ENCODE measurements around the gene NECAP2.
"Not testable (repeated sequence)": the region's sequence is repeated elsewhere in the genome, so short reads cannot be mapped to it uniquely, and the experiment has no call there.

The NECAP2 gene

DNA sequence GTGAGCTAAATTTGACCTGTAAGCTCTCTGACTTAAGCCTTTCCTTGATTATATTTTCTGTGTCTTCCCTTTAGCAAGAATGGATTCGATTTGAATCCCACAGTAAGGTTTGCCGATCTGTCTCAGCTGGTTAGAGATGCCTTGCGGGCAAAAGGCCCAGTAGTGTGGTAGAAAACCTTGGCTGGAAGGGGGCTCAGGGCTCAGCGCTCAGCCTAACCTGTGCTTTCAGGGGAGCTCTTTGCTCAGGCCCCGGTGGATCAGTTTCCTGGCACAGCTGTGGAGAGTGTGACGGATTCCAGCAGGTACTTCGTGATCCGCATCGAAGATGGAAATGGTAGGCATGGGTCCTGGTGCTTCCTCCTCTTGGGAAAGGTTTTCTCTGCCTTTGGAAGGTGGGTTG, 7.1 kb downstream of the NECAP2 start:
- no peak overlapping the region for H3K4me3 ChIP-seq (ENCODE audit: low read depth, low read length)
- TF ChIP-seq, protein P1, sequence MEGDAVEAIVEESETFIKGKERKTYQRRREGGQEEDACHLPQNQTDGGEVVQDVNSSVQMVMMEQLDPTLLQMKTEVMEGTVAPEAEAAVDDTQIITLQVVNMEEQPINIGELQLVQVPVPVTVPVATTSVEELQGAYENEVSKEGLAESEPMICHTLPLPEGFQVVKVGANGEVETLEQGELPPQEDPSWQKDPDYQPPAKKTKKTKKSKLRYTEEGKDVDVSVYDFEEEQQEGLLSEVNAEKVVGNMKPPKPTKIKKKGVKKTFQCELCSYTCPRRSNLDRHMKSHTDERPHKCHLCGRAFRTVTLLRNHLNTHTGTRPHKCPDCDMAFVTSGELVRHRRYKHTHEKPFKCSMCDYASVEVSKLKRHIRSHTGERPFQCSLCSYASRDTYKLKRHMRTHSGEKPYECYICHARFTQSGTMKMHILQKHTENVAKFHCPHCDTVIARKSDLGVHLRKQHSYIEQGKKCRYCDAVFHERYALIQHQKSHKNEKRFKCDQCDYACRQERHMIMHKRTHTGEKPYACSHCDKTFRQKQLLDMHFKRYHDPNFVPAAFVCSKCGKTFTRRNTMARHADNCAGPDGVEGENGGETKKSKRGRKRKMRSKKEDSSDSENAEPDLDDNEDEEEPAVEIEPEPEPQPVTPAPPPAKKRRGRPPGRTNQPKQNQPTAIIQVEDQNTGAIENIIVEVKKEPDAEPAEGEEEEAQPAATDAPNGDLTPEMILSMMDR (conservative IDR thresholded peaks at IDR 0.05; ENCODE audit: low read depth, low read length) = no peak
- no peak for DNase-seq (ENCODE audit: low read depth)

DNA sequence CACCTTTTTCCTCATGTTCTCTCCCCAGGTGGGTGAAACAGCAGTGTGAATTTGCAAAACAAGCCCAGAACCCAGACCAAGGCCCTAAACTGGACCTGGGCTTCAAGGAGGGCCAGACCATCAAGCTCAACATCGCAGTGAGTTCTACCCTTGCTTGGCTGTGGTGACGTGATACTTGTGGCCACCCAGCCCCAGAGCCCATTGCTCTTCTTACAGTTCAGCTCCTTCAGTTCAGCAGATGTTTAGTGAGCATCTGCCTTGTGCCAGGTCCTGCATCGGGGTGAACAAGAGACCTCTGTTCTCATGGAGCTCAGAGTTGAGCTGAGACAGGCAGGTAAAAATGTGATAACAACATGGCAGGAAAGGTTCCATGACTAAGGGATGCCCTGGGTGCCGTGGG, 8.5 kb downstream of the NECAP2 start:
- no peak for DNase-seq (ENCODE audit: low read depth)
- TF ChIP-seq, protein P1 (conservative IDR thresholded peaks at IDR 0.05; ENCODE audit: low read depth, low read length) = no peak

DNA sequence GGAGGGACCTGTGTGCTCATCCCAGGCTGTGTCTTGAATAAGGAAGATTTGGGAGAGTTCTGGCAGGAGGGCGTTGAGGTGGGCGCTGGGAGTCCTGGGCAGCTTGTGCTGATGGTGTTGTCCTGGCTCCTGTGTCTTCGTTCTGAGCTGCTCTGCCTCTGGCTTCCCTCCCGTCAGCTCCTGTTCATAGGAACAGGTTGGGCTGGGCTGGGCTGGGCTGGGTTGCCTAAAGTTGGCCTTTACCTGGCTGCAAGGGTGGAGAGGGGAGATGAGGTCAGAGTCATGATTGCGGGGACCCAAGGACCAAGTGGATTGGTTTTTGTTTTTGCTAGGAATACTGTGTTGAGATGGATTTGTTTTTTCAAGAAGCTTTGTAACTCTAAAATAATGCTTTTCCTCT, 9.1 kb downstream of the NECAP2 start:
- no peak overlapping the region for H3K4me3 ChIP-seq (ENCODE audit: low read depth, low read length)
- TF ChIP-seq, protein P1 (conservative IDR thresholded peaks at IDR 0.05; ENCODE audit: low read depth, low read length) = no peak
- no peak for DNase-seq (ENCODE audit: low read depth)

More for the DNA sequence above, 8.5 kb downstream of the NECAP2 start:
- H3K4me3 ChIP-seq (ENCODE audit: low read depth, low read length) = no peak overlapping the region

DNA sequence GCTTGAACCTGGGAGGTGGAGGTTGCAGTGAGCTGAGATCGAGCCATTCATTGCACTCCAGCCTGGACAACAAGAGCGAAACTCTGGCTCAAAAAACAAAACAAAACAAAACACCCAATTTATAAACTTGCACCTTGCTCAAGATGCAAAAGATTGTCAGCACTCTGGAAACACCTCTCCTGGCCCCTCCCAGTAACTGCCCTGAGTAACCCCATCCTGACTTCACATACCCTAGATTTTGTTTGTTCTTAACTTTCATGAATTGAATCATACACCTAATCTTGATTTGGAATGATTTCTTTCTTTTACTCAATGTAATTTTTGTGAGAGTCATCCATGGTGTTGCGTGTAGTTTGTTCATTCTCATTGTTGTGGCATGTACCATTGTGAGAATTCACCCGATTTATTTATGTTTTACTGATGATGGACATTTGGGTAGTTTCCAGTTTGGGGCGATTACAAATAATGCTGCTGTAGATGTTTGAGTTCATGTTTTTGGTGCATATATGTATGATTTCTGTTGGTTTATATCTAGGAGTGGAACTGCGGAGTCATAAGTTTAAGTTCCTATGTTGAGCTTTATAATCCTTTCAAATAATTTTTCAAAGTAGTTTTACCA, 10.4 kb downstream of the NECAP2 start:
- no peak overlapping the region for H3K4me3 ChIP-seq (ENCODE audit: low read depth, low read length)
- TF ChIP-seq, protein P1 (conservative IDR thresholded peaks at IDR 0.05; ENCODE audit: low read depth, low read length) = no peak
- no peak for DNase-seq (ENCODE audit: low read depth)

DNA sequence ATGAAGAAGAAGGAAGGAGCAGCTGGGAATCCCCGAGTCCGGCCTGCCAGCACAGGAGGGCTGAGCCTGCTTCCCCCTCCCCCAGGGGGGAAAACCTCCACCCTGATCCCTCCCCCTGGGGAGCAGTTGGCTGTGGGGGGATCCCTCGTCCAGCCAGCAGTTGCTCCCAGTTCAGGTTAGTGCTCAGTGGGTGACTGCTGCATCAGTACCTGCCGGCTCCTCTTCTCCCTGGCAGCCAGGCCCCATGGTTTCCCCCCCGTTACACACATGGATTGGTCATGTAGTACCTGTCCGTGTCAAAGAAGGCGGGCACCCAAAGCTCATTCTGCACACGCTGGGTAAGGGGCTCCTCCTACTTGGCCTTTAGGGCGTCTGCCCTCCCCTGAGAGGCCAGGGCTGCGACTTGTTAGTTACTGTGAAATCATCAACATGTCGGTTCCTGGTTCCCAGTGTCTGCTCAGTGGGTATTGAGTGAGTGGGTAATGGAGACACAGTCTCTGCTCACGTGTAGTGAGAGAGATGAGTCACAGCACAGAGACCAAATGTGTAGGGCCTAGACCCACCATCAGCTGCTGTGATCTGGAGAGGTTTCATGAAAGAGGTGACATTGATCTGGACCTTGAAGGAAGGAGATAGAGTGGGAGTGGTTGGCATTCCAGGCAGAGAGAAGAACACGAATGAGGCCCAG, 11.5 kb downstream of the NECAP2 start:
- H3K4me3 ChIP-seq (ENCODE audit: low read depth, low read length) = no peak overlapping the region
- TF ChIP-seq, protein P1 (conservative IDR thresholded peaks at IDR 0.05; ENCODE audit: low read depth, low read length) = no peak
- DNase-seq (ENCODE audit: low read depth) = no peak

DNA sequence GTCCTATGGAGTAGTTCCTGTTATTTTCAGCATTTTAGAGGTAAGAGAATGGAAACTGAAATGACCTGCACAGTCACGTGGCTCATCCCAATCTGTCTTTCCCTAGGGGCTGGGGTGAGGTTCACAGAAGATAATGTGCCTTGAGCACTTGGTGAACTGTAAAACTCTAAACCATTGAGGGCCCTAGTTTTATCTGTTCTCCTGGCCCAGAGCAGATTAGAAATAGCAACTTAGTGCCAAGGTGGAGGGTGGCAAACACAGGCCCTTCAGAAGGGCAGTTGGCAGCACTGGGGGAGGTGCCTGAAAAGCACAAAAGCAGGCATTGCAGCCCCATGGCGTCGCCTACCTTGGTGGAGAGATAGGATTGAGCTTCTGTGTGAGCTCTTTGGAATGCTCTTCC, 14.4 kb downstream of the NECAP2 start:
- not testable (repeated sequence) for DNase-seq (ENCODE audit: low read depth); H3K4me3 ChIP-seq (ENCODE audit: low read depth, low read length)

DNA sequence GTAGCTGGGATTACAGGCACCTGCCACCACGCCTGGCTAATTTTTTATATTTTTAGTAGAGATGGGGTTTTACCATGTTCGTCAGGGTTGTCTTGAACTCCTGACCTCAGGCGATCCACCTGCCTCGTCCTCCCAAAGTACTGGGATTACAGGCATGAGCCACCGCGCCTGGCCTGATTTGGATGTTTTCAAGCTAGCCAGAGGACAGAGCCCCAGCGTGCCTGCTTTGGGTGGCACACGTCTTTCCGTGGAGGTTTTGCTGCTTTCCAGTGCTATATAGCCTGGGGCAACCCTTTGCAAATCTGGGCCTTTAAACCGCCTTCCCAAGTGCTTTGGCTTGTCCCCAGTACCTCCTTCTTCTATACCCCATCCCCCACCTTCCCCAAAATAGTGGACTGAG, 15.6 kb downstream of the NECAP2 start:
- not testable (repeated sequence) for H3K4me3 ChIP-seq (ENCODE audit: low read depth, low read length); DNase-seq (ENCODE audit: low read depth)

DNA sequence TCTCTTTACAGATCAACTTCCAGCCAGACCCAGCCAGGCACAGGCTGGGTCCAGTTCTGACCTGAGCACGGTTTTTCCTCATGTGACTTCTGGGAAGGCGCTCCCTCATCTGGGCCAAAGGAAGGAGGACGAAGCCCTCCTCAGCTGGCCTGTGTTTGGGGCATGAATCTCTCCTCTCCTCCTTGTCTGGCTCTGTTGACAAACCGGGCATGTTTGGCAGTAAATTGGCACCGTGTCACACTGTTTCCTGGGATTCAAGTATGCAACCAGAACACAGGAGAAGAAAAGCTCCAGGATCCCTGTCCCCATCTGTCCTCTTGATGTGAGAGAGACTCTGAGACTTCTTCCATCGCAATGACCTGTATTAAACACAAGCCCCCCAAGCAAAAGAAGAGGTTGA, 18.3 kb downstream of the NECAP2 start:
- DNase-seq (ENCODE audit: low read depth) = no peak
- H3K4me3 ChIP-seq (ENCODE audit: low read depth, low read length) = no peak overlapping the region
- TF ChIP-seq, protein P1 (conservative IDR thresholded peaks at IDR 0.05; ENCODE audit: low read depth, low read length) = no peak
